H9 (cell line): ENCODE results near the gene SP2. TPM values are rescaled to one million over a fixed set of nuclear protein-coding genes. Genes with fewer than 3 reads are reported as not detected.

ENCODE experiments used
- DNase-seq: peaks from one replicate; pipeline ENCODE4 v3.0.0-alpha.2; 2017
- H2AFZ ChIP-seq: one replicate; pipeline ENCODE4 v1.6.1; 2013; ENCODE audit warnings: mild to moderate bottlenecking, low read length, control low read depth, moderate library complexity
- H2AK5ac ChIP-seq: 2 replicates; pipeline ENCODE4 v1.6.1; 2013; ENCODE audit warnings: low read length, control low read depth, mixed read lengths; ENCODE audit not compliant: insufficient read length
- H2BK120ac ChIP-seq: one replicate; pipeline ENCODE4 v1.6.1; 2013; ENCODE audit warnings: low read depth, mild to moderate bottlenecking, low read length, control low read depth, inconsistent platforms; ENCODE audit not compliant: poor library complexity, severe bottlenecking
- H2BK12ac ChIP-seq: 2 replicates; pipeline ENCODE4 v1.6.1; 2013; ENCODE audit warnings: low read length, control low read depth, mixed read lengths, low read depth; ENCODE audit not compliant: insufficient read length
- H2BK15ac ChIP-seq: 2 replicates; pipeline ENCODE4 v1.6.1; 2013; ENCODE audit warnings: low read depth, low read length, control low read depth
- H2BK20ac ChIP-seq: one replicate; pipeline ENCODE4 v1.6.1; 2013; ENCODE audit warnings: low read depth, mild to moderate bottlenecking, low read length, control low read depth, inconsistent platforms; ENCODE audit not compliant: poor library complexity, severe bottlenecking
- H2BK5ac ChIP-seq: 2 replicates; pipeline ENCODE4 v1.6.1; 2013; ENCODE audit warnings: low read length, control low read depth, mixed read lengths; ENCODE audit not compliant: insufficient read length
- H3K14ac ChIP-seq: 2 replicates; pipeline ENCODE4 v1.6.1; 2013; ENCODE audit warnings: low read length, control low read depth; ENCODE audit not compliant: insufficient read depth
- H3K18ac ChIP-seq: 2 replicates; pipeline ENCODE4 v1.6.1; 2013; ENCODE audit warnings: low read depth, mild to moderate bottlenecking, mixed read lengths, low read length, control low read depth; ENCODE audit not compliant: insufficient read length
- H3K23ac ChIP-seq: 2 replicates; pipeline ENCODE4 v1.6.1; 2013; ENCODE audit warnings: low read length, control low read depth, mixed read lengths, low read depth; ENCODE audit not compliant: insufficient read length
- H3K23me2 ChIP-seq: 2 replicates; pipeline ENCODE4 v1.6.1; 2013; ENCODE audit warnings: low read depth, mild to moderate bottlenecking, mixed read lengths, low read length, control low read depth; ENCODE audit not compliant: insufficient read length, poor library complexity, severe bottlenecking
- H3K27ac ChIP-seq: 2 replicates; pipeline ENCODE4 v1.5.1; 2013; ENCODE audit warnings: low read length, control low read depth, mixed read lengths, low read depth; ENCODE audit not compliant: insufficient read length
- H3K27me3 ChIP-seq: 2 replicates; pipeline ENCODE4 v1.6.1; 2013; ENCODE audit warnings: low read length, control low read depth, inconsistent platforms; ENCODE audit not compliant: insufficient read depth
- H3K4ac ChIP-seq: 2 replicates; pipeline ENCODE4 v1.6.1; 2013; ENCODE audit warnings: low read depth, mild to moderate bottlenecking, control low read depth, inconsistent platforms, low read length, moderate library complexity
- H3K4me1 ChIP-seq: 2 replicates; pipeline ENCODE4 v1.6.1; 2013; ENCODE audit warnings: low read length, control low read depth, inconsistent platforms; ENCODE audit not compliant: insufficient read depth
- H3K4me2 ChIP-seq: 2 replicates; pipeline ENCODE4 v1.6.1; 2013; ENCODE audit warnings: low read length, control low read depth, mixed read lengths; ENCODE audit not compliant: insufficient read length, insufficient read depth
- H3K56ac ChIP-seq: 2 replicates; pipeline ENCODE4 v1.6.1; 2013; ENCODE audit warnings: low read depth, mild to moderate bottlenecking, mixed read lengths, low read length, control low read depth; ENCODE audit not compliant: insufficient read length
- H3K79me1 ChIP-seq: 2 replicates; pipeline ENCODE4 v1.6.1; 2013; ENCODE audit warnings: low read depth, mild to moderate bottlenecking, moderate library complexity, low read length, control low read depth, inconsistent platforms; ENCODE audit not compliant: insufficient read depth, poor library complexity, severe bottlenecking
- H3K79me2 ChIP-seq: 2 replicates; pipeline ENCODE4 v1.6.1; 2013; ENCODE audit warnings: low read length, control low read depth, inconsistent platforms; ENCODE audit not compliant: insufficient read depth
- H3K9ac ChIP-seq: 2 replicates; pipeline ENCODE4 v1.6.1; 2013; ENCODE audit warnings: low read length, control low read depth, mixed read lengths; ENCODE audit not compliant: insufficient read length; ENCODE audit errors: extremely low read depth
- H3K9me3 ChIP-seq: one replicate; pipeline ENCODE4 v1.6.1; 2013; ENCODE audit warnings: low read depth, low read length, inconsistent platforms; ENCODE audit not compliant: control insufficient read depth
- H3T11ph ChIP-seq: one replicate; pipeline ENCODE4 v1.6.1; 2013; ENCODE audit warnings: mild to moderate bottlenecking, low read length, control low read depth, inconsistent platforms
- H4K20me1 ChIP-seq: one replicate; pipeline ENCODE4 v1.6.1; 2013; ENCODE audit not compliant: control insufficient read depth, insufficient read length, insufficient read depth
- H4K5ac ChIP-seq: 2 replicates; pipeline ENCODE4 v1.6.1; 2013; ENCODE audit warnings: low read depth, mild to moderate bottlenecking, mixed read lengths, low read length, control low read depth; ENCODE audit not compliant: insufficient read length
- H4K8ac ChIP-seq: replicated peaks from 2 replicates; pipeline ENCODE4 v1.6.1; 2013; ENCODE audit warnings: low read length, control low read depth, mixed read lengths, low read depth; ENCODE audit not compliant: insufficient read length
- H4K91ac ChIP-seq: 2 replicates; pipeline ENCODE4 v1.6.1; 2013; ENCODE audit warnings: low read depth, mild to moderate bottlenecking, moderate library complexity, mixed read lengths, low read length, control low read depth; ENCODE audit not compliant: insufficient read length
- H3K27ac Mint-ChIP-seq, 3 experiments: 2 replicates in 2 of 3; 3 replicates in 1 of 3; pipeline ENCODE4 v1.8.0; 2020 to 2021; ENCODE audit warnings: mixed read lengths in 3 of 3, mild to moderate bottlenecking in 1 of 3, moderate library complexity in 1 of 3
- H3K27me3 Mint-ChIP-seq: 2 replicates; pipeline ENCODE4 v1.8.0; 2021; ENCODE audit warnings: low read depth, mild to moderate bottlenecking, moderate library complexity, mixed read lengths
- H3K36me3 Mint-ChIP-seq, 3 experiments: 2 replicates in 2 of 3; 3 replicates in 1 of 3; pipeline ENCODE4 v1.8.0; 2020 to 2021; ENCODE audit warnings: low read depth in 3 of 3, mixed read lengths in 3 of 3; ENCODE audit not compliant: insufficient read depth in 1 of 3
- H3K4me1 Mint-ChIP-seq, 2 experiments: 2 replicates each; pipeline ENCODE4 v1.8.0; 2020; ENCODE audit warnings: mixed read lengths in 2 of 2
- H3K4me3 Mint-ChIP-seq, 2 experiments: 2 replicates in 1 of 2; 3 replicates in 1 of 2; pipeline ENCODE4 v1.8.0; 2020 to 2021; ENCODE audit warnings: mild to moderate bottlenecking in 2 of 2, mixed read lengths in 2 of 2, moderate library complexity in 1 of 2
- H3K9me3 Mint-ChIP-seq, 2 experiments: 2 replicates in 1 of 2; 3 replicates in 1 of 2; pipeline ENCODE4 v1.8.0; 2020; ENCODE audit warnings: mild to moderate bottlenecking in 2 of 2, mixed read lengths in 2 of 2, moderate library complexity in 1 of 2
- WGBS: extraction: QIAGEN DNeasy Blood & Tissue Kit; methylation state at CpG from one replicate; pipeline ENCODE4 v1.1.7; 2013; ENCODE audit warnings: missing lambda C conversion rate, low lambda C conversion rate, mixed read lengths; ENCODE audit not compliant: insufficient read length; ENCODE audit errors: extremely low coverage; 5-methylcytosine and 5-hydroxymethylcytosine counted together
- total RNA-seq: library from RNA; stranded (reverse); gene quantifications from 2 replicates; pipeline ENCODE4 v1.2.1, GENCODE V29; 2021
- TF ChIP-seq, protein P1 (sequence below): fragments of 200-600 bp; sonication (generic); conservative IDR thresholded peaks from 3 replicates; pipeline ENCODE4 v1.8.0; 2021; ENCODE audit warnings: antibody characterized with exemption, mild to moderate bottlenecking

SP2 gene
- total RNA-seq, 1 experiment from 2014 or later, result 19.3 TPM

DNA sequence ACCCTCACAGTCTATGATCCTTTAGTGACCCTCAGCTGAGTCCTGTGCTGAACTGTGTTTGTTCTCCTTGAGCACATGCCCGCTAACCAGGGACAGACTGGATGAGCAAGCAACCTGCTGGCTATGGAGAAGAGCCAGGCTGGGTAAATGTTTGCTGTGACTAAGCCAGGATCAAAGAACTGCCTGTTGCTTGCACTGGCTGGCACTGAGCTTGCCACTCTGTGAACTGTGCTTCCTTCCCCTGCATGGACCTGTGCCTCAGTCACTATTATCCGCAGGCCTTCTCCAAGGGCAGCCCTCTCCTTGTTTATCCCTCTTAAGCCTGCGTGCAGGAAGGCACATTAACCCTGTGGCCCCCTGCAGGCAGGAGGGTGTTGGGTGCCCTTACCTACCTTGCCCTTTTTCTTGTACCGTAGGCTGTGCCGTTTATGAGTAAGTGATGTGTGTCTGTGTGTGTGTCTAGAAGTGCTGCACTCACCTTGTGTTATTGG, 52.7 kb downstream of the SP2 start:
- no peak overlapping the region for H2BK5ac ChIP-seq
- no peaks in the 10 kb centered on the region for H3K79me2 ChIP-seq
- no peak for DNase-seq
- no peak overlapping the region for H3K9ac ChIP-seq
- Mint-ChIP-seq H3K4me3 (peak overlapping the region in 1 of 2 experiments; percentile 43; a peak in 1 of 5 replicates), H3K4me1 (peaks cover 11 to 15% of the 10 kb centered on the region in 2 experiments), H3K27me3 (peaks cover 5% of the 10 kb centered on the region), H3K27ac (no peak overlapping the region), H3K9me3 (no peaks in the 10 kb centered on the region; a peak in 1 of 5 replicates), H3K36me3 (no peaks in the 10 kb centered on the region; a peak in 2 of 7 replicates)
- no peak overlapping the region for H2BK20ac ChIP-seq
- no peak overlapping the region for H3K27ac ChIP-seq
- no peak overlapping the region for H3K56ac ChIP-seq
- no peak overlapping the region for H2AK5ac ChIP-seq
- no peak overlapping the region for H2BK15ac ChIP-seq
- no peak overlapping the region for H2AFZ ChIP-seq
- no peak overlapping the region for H3K14ac ChIP-seq
- no peaks in the 10 kb centered on the region for H3K9me3 ChIP-seq
- no peak overlapping the region for H4K91ac ChIP-seq
- no peaks in the 10 kb centered on the region for H3K79me1 ChIP-seq
- no peak overlapping the region for H3K4me2 ChIP-seq
- H3K18ac ChIP-seq, result no peak overlapping the region
- WGBS, result no CpG with 5 or more reads among the region's 5 CpGs
- H4K8ac ChIP-seq, result no peak overlapping the region
- no peaks in the 10 kb centered on the region for H3K4me1 ChIP-seq
- H3K23ac ChIP-seq, result no peak overlapping the region
- H3K27me3 ChIP-seq, result no peaks in the 10 kb centered on the region
- no peak overlapping the region for H4K5ac ChIP-seq
- TF ChIP-seq, protein P1, sequence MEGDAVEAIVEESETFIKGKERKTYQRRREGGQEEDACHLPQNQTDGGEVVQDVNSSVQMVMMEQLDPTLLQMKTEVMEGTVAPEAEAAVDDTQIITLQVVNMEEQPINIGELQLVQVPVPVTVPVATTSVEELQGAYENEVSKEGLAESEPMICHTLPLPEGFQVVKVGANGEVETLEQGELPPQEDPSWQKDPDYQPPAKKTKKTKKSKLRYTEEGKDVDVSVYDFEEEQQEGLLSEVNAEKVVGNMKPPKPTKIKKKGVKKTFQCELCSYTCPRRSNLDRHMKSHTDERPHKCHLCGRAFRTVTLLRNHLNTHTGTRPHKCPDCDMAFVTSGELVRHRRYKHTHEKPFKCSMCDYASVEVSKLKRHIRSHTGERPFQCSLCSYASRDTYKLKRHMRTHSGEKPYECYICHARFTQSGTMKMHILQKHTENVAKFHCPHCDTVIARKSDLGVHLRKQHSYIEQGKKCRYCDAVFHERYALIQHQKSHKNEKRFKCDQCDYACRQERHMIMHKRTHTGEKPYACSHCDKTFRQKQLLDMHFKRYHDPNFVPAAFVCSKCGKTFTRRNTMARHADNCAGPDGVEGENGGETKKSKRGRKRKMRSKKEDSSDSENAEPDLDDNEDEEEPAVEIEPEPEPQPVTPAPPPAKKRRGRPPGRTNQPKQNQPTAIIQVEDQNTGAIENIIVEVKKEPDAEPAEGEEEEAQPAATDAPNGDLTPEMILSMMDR, result no peak
- no peaks in the 10 kb centered on the region for H4K20me1 ChIP-seq
- H2BK12ac ChIP-seq, result no peak overlapping the region
- H2BK120ac ChIP-seq, result no peak overlapping the region
- no peaks in the 10 kb centered on the region for H3K23me2 ChIP-seq
- no peak overlapping the region for H3K4ac ChIP-seq
- no peak overlapping the region for H3T11ph ChIP-seq
